Panc1 (cell line): Measurements from ENCODE around the gene PRRX2. TPM values are rescaled to one million over a fixed set of nuclear protein-coding genes. Genes with fewer than 3 reads are reported as not detected.

ENCODE experiments used
- ATAC-seq: fragments of 200-7000 bp; cut with Tn5 transposase; 2 replicates; pipeline ENCODE4 v1.9.1; 2020; ENCODE audit warnings: mild to moderate bottlenecking, moderate library complexity
- BruUV-seq: library from RNA; stranded (reverse); fragments of 400-500 nt; replicated peaks from 2 replicates; lab custom pipeline; 2021; lab: Mats Ljungman, UMichigan
- CTCF ChIA-PET: fragments of 300-600 bp; sonication (Branson Sonifier 250); formaldehyde crosslinking; loops from one replicate; lab custom pipeline; 2022; ENCODE audit warnings: antibody characterized with exemption; lab: Charles Lee
- POLR2A ChIA-PET: fragments of 300-600 bp; sonication (Branson Sonifier 250); formaldehyde crosslinking; loops from one replicate; lab custom pipeline; 2022; ENCODE audit warnings: antibody characterized with exemption; lab: Charles Lee
- DNase-seq: peaks from one replicate; pipeline ENCODE4 v3.0.0-alpha.2; 2010; ENCODE audit warnings: low read depth, low spot score
- H3K27ac ChIP-seq: 2 replicates; pipeline ENCODE4 v1.5.1; 2011; ENCODE audit warnings: mild to moderate bottlenecking, low read length, inconsistent platforms
- H3K27me3 ChIP-seq: fragments of 200-500 bp; sonication (Bioruptor generic); 2 replicates; pipeline ENCODE4 v1.6.0; 2014; ENCODE audit warnings: low read length, inconsistent platforms; ENCODE audit not compliant: control insufficient read depth, insufficient read depth
- H3K36me3 ChIP-seq: fragments of 200-500 bp; sonication (Bioruptor generic); 2 replicates; pipeline ENCODE4 v1.5.1; 2014; ENCODE audit warnings: inconsistent platforms, mild to moderate bottlenecking, low read length, moderate library complexity; ENCODE audit not compliant: control insufficient read depth, insufficient read depth
- H3K4me1 ChIP-seq: 2 replicates; pipeline ENCODE4 v1.5.1; 2011; ENCODE audit warnings: inconsistent platforms, mild to moderate bottlenecking, low read length, moderate library complexity; ENCODE audit not compliant: control insufficient read depth, insufficient read depth
- H3K4me3 ChIP-seq, 2 experiments: 2 replicates each; pipeline ENCODE4 v1.5.1; 2011 to 2012; ENCODE audit warnings: low read depth in 2 of 2, low read length in 2 of 2, mild to moderate bottlenecking in 2 of 2, inconsistent platforms in 1 of 2, moderate library complexity in 1 of 2
- H3K9me3 ChIP-seq: fragments of 200-500 bp; sonication (Bioruptor generic); 2 replicates; pipeline ENCODE4 v1.5.1; 2014; ENCODE audit warnings: low read depth, mild to moderate bottlenecking, inconsistent platforms, low read length, moderate library complexity; ENCODE audit not compliant: control insufficient read depth, insufficient read depth
- POLR2AphosphoS5 ChIP-seq: IDR thresholded peaks from 2 replicates; pipeline ENCODE4 v1.6.1; 2012; ENCODE audit warnings: mild to moderate bottlenecking, low read depth, low read length, moderate library complexity
- SIN3A ChIP-seq: IDR thresholded peaks from 2 replicates; pipeline ENCODE4 v1.6.1; 2012; ENCODE audit warnings: low read depth, mild to moderate bottlenecking, low read length, moderate library complexity, borderline replicate concordance; ENCODE audit not compliant: insufficient read depth
- TCF7L2 ChIP-seq: IDR thresholded peaks from 2 replicates; pipeline ENCODE4 v1.6.1; 2011; ENCODE audit warnings: mild to moderate bottlenecking, low read depth, low read length, inconsistent platforms
- in situ Hi-C: cut with HindIII; loops from 2 replicates; pipeline ENCODE4 v1.10.0; 2016; ENCODE audit warnings: low sequenced_read_pairs, low pct_unique_long_range_greater_than_20kb
- intact Hi-C: fragments of 100-400 bp; cut with micrococcal nuclease; formaldehyde crosslinking; loops from one replicate; pipeline ENCODE4 v1.10.0; 2022; ENCODE audit not compliant: unreplicated experiment
- total RNA-seq: library from RNA; stranded (reverse); gene quantifications from one replicate; pipeline ENCODE4 v1.2.1, GENCODE V29; 2021; ENCODE audit not compliant: unreplicated experiment
- TF ChIP-seq, protein P1 (sequence below), 2 experiments: IDR thresholded peaks; 2 replicates each; pipeline ENCODE4 v1.6.1; 2011 to 2012; ENCODE audit warnings: low read depth in 2 of 2, control low read depth in 1 of 2, low read length in 1 of 2, mild to moderate bottlenecking in 1 of 2, moderate library complexity in 1 of 2; ENCODE audit not compliant: insufficient read depth in 1 of 2
- TF ChIP-seq, protein P2 (sequence below): fragments of 450-650 bp; IDR thresholded peaks from 2 replicates; pipeline ENCODE4 v1.5.1; 2017; ENCODE audit warnings: mild to moderate bottlenecking

Gene PRRX2
- total RNA-seq, 1 experiment from 2014 or later = 6.3 TPM

DNA sequence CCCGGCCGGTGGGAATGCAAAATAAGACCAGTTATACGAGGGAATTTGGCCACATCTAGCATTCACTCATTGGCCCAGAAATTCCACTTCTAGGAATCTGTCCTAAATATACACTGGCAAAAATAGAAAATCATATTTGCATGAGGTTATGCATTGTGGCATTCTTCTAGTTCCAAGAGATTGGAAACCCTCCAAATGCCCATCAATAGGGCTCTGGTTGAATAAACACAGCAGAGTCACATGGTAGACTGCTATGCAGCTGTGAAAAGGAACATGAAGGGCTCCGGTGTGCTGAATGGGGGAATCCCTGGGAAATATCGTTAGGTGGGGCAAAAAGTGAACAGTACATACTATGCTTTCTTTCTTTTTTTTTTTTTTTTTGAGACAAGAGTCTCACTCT lies 50.6 kb downstream of the PRRX2 start:
- BruUV-seq = no TSS peak
- TF ChIP-seq POLR2AphosphoS5 (no peak), TCF7L2 (no peak), SIN3A (no peak)
- TF ChIP-seq, protein P1, sequence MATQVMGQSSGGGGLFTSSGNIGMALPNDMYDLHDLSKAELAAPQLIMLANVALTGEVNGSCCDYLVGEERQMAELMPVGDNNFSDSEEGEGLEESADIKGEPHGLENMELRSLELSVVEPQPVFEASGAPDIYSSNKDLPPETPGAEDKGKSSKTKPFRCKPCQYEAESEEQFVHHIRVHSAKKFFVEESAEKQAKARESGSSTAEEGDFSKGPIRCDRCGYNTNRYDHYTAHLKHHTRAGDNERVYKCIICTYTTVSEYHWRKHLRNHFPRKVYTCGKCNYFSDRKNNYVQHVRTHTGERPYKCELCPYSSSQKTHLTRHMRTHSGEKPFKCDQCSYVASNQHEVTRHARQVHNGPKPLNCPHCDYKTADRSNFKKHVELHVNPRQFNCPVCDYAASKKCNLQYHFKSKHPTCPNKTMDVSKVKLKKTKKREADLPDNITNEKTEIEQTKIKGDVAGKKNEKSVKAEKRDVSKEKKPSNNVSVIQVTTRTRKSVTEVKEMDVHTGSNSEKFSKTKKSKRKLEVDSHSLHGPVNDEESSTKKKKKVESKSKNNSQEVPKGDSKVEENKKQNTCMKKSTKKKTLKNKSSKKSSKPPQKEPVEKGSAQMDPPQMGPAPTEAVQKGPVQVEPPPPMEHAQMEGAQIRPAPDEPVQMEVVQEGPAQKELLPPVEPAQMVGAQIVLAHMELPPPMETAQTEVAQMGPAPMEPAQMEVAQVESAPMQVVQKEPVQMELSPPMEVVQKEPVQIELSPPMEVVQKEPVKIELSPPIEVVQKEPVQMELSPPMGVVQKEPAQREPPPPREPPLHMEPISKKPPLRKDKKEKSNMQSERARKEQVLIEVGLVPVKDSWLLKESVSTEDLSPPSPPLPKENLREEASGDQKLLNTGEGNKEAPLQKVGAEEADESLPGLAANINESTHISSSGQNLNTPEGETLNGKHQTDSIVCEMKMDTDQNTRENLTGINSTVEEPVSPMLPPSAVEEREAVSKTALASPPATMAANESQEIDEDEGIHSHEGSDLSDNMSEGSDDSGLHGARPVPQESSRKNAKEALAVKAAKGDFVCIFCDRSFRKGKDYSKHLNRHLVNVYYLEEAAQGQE (IDR thresholded peaks at IDR 0.05; ENCODE audit: insufficient read depth in 1 of 2, low read depth in 2 of 2, low read length in 1 of 2) = no peak
- TF ChIP-seq, protein P2, sequence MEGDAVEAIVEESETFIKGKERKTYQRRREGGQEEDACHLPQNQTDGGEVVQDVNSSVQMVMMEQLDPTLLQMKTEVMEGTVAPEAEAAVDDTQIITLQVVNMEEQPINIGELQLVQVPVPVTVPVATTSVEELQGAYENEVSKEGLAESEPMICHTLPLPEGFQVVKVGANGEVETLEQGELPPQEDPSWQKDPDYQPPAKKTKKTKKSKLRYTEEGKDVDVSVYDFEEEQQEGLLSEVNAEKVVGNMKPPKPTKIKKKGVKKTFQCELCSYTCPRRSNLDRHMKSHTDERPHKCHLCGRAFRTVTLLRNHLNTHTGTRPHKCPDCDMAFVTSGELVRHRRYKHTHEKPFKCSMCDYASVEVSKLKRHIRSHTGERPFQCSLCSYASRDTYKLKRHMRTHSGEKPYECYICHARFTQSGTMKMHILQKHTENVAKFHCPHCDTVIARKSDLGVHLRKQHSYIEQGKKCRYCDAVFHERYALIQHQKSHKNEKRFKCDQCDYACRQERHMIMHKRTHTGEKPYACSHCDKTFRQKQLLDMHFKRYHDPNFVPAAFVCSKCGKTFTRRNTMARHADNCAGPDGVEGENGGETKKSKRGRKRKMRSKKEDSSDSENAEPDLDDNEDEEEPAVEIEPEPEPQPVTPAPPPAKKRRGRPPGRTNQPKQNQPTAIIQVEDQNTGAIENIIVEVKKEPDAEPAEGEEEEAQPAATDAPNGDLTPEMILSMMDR = no peak
- peaks cover 7% of the 10 kb centered on the region for H3K4me1 ChIP-seq
- ChIA-PET POLR2A (no interaction called here), CTCF (no interaction called here)
- ATAC-seq (no peak), DNase-seq (no peak)
- in situ Hi-C loops (no loop called here), intact Hi-C loops (loop anchor here (5.0 kb wide), 1 partner anchor 74 kb away; the partner anchor contains the start of gene ASB6)
- no peaks in the 10 kb centered on the region for H3K9me3 ChIP-seq
- no peak overlapping the region for H3K4me3 ChIP-seq
- no peak overlapping the region for H3K27ac ChIP-seq
- no peaks in the 10 kb centered on the region for H3K36me3 ChIP-seq
- H3K27me3 ChIP-seq = no peaks in the 10 kb centered on the region

DNA sequence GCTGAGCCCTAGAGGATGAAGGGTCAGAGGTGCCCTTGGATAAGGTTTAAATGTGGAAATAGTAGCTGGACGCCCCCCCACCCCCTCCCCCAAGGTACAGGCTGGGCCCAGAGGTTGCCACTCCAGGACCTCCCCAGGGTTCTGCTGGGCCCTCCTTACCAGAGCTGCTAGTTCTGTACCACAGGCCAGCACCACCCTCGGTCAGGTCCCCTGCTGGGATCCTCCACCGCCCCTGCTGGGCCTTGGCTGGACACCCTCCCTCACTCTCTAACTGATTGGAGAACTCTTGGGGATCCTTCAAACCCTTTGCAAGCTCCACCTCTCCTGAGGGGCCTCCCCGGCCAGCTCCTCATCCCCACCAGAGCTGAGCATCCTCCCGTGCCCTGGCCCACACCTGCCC lies 52.5 kb downstream of the PRRX2 start:
- Histone ChIP-seq H3K9me3 (no peaks in the 10 kb centered on the region), H3K4me3 (no peak overlapping the region), H3K36me3 (no peaks in the 10 kb centered on the region), H3K27me3 (no peaks in the 10 kb centered on the region), H3K4me1 (no peaks in the 10 kb centered on the region), H3K27ac (no peak overlapping the region)
- POLR2A ChIA-PET = no interaction called here
- intact Hi-C loops (loop anchor here (5.0 kb wide), 1 partner anchor 76 kb away; the partner anchor contains the start of gene ASB6), in situ Hi-C loops (no loop called here)
- DNase-seq (no peak), ATAC-seq (no peak)
- no TSS peak for BruUV-seq
- CTCF ChIA-PET = no interaction called here
- no peak for TF ChIP-seq POLR2AphosphoS5
- TF ChIP-seq, protein P1 (IDR thresholded peaks at IDR 0.05; ENCODE audit: insufficient read depth in 1 of 2, low read depth in 2 of 2, low read length in 1 of 2) = no peak
- no peak for TF ChIP-seq SIN3A
- TF ChIP-seq, protein P2 = no peak
- TF ChIP-seq TCF7L2 = no peak
